ENCODE results near the gene ATP6V0D1.

GRCh38 chr16:67400901-67401300 lies 80.1 kb downstream of the ATP6V0D1 start:
- TF ChIP-seq CTCF (IDR thresholded peaks at IDR 0.05) = no peak
- TF ChIP-seq EZH2 (IDR thresholded peaks at IDR 0.05; ENCODE audit: borderline replicate concordance, insufficient read depth, low read depth, low read length, poor library complexity, severe bottlenecking) = no peak
